Sigmoid colon (tissue), 7 donors: Measurements from ENCODE around the gene U2SURP. TPM values are rescaled to one million over a fixed set of nuclear protein-coding genes. Genes with fewer than 3 reads are reported as not detected.
"Not testable (repeated sequence)": the region's sequence is repeated elsewhere in the genome, so short reads cannot be mapped to it uniquely, and the experiment has no call there.

Source experiments
- DNase-seq: peaks from one replicate; pipeline ENCODE4 v3.0.0-alpha.2; 2019
- H3K27ac ChIP-seq, 4 donors: fragments of 200-600 bp; sonication (generic); one replicate each; pipeline ENCODE4 v1.5.1; 2016 to 2019; ENCODE audit warnings: mild to moderate bottlenecking in 1 of 4
- H3K27me3 ChIP-seq, 3 donors: fragments of 200-600 bp; sonication (generic); one replicate each; pipeline ENCODE4 v1.5.1; 2019; ENCODE audit warnings: mild to moderate bottlenecking in 1 of 3
- H3K36me3 ChIP-seq, 4 donors: fragments of 200-600 bp; sonication (generic); one replicate each; pipeline ENCODE4 v1.5.1; 2016 to 2019
- H3K4me1 ChIP-seq, 4 donors: fragments of 200-600 bp; sonication (generic); one replicate each; pipeline ENCODE4 v1.5.1; 2017 to 2019
- H3K4me3 ChIP-seq, 4 donors: fragments of 200-600 bp; sonication (generic); one replicate each; pipeline ENCODE4 v1.5.1; 2017 to 2019; ENCODE audit warnings: mild to moderate bottlenecking in 2 of 4, moderate library complexity in 1 of 4
- H3K9me3 ChIP-seq, 4 donors: fragments of 200-600 bp in 3 of 4; sonication (generic) in 3 of 4; one replicate each; pipeline versions ENCODE4 v1.5.1 to v1.6.1; 2013 to 2019
- EP300 ChIP-seq, 4 donors: sonication (generic); formaldehyde crosslinking; IDR thresholded peaks; one replicate each; pipeline ENCODE4 v1.6.1; 2017; ENCODE audit warnings: antibody characterized with exemption in 4 of 4
- POLR2A ChIP-seq, 2 donors: fragments of 450-650 bp; IDR thresholded peaks; one replicate each; pipeline ENCODE4 v1.6.1; 2016; ENCODE audit warnings: antibody characterized with exemption in 2 of 2, mild to moderate bottlenecking in 2 of 2, moderate library complexity in 2 of 2
- POLR2AphosphoS5 ChIP-seq, 4 donors: sonication (generic); formaldehyde crosslinking; IDR thresholded peaks; one replicate each; pipeline ENCODE4 v1.6.1; 2017; ENCODE audit warnings: antibody characterized with exemption in 4 of 4
- WGBS, 2 donors: extraction: QIAGEN DNeasy Blood & Tissue Kit; methylation state at CpG; one replicate each; pipeline ENCODE4 v1.1.7; 2013; 5-methylcytosine and 5-hydroxymethylcytosine counted together
- intact Hi-C: fragments of 100-400 bp; cut with DNase I; formaldehyde crosslinking; loops from one replicate; pipeline ENCODE4 v1.15.1; 2023
- polyA plus RNA-seq, 3 donors: library from polyadenylated mRNA; stranded (reverse); fragments of 200-250 nt; gene quantifications; one replicate each; pipeline ENCODE4 v1.2.3, GENCODE V29; 2013
- total RNA-seq, 4 donors: library from RNA; depleted of rRNA; stranded (reverse); fragments of >200 nt; gene quantifications; one replicate each; pipeline ENCODE4 v1.1.0, GENCODE V29; 2016
- TF ChIP-seq, protein P1 (sequence below), 4 experiments: fragments of 450-650 bp in 3 of 4; fragments of 200-600 bp in 1 of 4; IDR thresholded peaks; one replicate each; pipeline ENCODE4 v1.5.1; 2016 to 2019; ENCODE audit warnings: antibody characterized with exemption in 4 of 4, mild to moderate bottlenecking in 3 of 4, moderate library complexity in 2 of 4
- donor health status: healthy with polysubstance abuse.
- donor health status: Bipolar disorder and iron deficiency.
- donor health status: healthy.

Gene U2SURP
- total and polyA plus RNA-seq, 7 donors, result 11.4 to 79.8 (median 66.8) TPM

GRCh38 chr3:143067201-143067600 is 65.8 kb downstream of the U2SURP start:
- intact Hi-C loops, result loop anchor here (10.0 kb wide), 1 partner anchor 608 kb away; no protein-coding TSS in a partner anchor
- Histone ChIP-seq H3K4me3 (no peak overlapping the region), H3K36me3 (no peaks in the 10 kb centered on the region), H3K9me3 (no peaks in the 10 kb centered on the region), H3K27ac (no peak overlapping the region), H3K4me1 (peaks cover 0 to 15% (median 9%) of the 10 kb centered on the region in 4 donors), H3K27me3 (no peaks in the 10 kb centered on the region)
- no peak for DNase-seq
- WGBS, 2 donors, result 84 to 86% methylated on average over 3 of the region's 3 CpGs
- TF ChIP-seq EP300 (IDR thresholded peaks at IDR 0.05), result no peak
- no peak for TF ChIP-seq POLR2AphosphoS5 (IDR thresholded peaks at IDR 0.05)
- TF ChIP-seq POLR2A (IDR thresholded peaks at IDR 0.05), result no peak
- TF ChIP-seq, protein P1, sequence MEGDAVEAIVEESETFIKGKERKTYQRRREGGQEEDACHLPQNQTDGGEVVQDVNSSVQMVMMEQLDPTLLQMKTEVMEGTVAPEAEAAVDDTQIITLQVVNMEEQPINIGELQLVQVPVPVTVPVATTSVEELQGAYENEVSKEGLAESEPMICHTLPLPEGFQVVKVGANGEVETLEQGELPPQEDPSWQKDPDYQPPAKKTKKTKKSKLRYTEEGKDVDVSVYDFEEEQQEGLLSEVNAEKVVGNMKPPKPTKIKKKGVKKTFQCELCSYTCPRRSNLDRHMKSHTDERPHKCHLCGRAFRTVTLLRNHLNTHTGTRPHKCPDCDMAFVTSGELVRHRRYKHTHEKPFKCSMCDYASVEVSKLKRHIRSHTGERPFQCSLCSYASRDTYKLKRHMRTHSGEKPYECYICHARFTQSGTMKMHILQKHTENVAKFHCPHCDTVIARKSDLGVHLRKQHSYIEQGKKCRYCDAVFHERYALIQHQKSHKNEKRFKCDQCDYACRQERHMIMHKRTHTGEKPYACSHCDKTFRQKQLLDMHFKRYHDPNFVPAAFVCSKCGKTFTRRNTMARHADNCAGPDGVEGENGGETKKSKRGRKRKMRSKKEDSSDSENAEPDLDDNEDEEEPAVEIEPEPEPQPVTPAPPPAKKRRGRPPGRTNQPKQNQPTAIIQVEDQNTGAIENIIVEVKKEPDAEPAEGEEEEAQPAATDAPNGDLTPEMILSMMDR (IDR thresholded peaks at IDR 0.05), result no peak

DNA sequence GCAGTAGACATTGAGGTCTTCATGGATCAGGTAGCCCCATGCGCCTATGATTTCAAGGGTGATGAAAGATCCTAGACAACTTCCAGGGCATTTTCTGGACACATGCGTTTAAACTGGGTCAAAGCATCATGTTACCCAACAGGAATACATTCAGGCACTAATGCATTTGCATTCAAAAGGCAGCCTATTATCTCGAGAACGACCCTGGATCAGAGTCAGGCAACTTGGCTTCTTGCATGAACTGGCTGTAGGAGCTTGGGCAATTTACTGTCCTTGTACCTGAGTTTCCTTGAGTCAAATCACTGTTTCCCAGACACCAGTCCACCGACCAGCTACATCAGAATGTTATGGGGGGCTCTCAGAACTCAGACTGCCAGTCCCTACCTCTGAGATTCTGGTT is 66.7 kb downstream of the U2SURP start:
- Histone ChIP-seq H3K9me3 (no peaks in the 10 kb centered on the region), H3K4me1 (peaks cover 0 to 15% (median 9%) of the 10 kb centered on the region in 4 donors), H3K4me3 (no peak overlapping the region), H3K27ac (no peak overlapping the region), H3K36me3 (no peaks in the 10 kb centered on the region), H3K27me3 (no peaks in the 10 kb centered on the region)
- DNase-seq, result no peak
- intact Hi-C loops, result loop anchor here (10.0 kb wide), 1 partner anchor 607 kb away; no protein-coding TSS in a partner anchor
- 88% methylated on average over 5 of the region's 5 CpGs for WGBS, 2 donors
- no peak for TF ChIP-seq POLR2AphosphoS5 (IDR thresholded peaks at IDR 0.05)
- TF ChIP-seq, protein P1 (IDR thresholded peaks at IDR 0.05), result no peak
- no peak for TF ChIP-seq EP300 (IDR thresholded peaks at IDR 0.05)
- no peak for TF ChIP-seq POLR2A (IDR thresholded peaks at IDR 0.05)

DNA sequence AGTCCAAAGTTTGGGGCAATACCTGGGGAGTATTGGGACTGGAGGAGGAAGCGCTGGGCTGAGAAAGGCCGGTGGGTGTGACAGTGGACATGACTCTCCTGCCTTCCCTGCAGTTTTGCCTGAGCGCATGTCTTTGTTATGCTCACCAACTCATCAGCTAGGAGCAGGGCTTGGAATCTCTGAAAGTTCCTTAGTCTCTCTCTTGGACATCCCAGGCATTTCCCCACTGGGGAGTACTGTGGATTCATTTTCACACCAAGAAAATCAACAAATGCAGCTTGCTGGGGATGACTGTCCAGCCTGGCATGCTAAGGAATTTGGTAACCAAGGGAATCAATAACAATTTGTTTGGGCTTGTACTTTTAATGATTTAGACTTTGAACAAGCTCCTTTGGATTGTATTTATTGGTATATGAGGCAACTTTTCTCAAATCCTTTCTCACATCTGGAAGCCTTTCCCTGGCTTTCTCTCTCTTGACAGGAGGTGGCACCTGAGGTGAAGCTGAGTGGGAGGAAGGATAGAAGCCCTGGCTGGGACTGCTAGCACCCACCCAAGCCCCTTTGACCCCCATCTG is 69.7 kb downstream of the U2SURP start:
- Histone ChIP-seq H3K9me3 (no peaks in the 10 kb centered on the region), H3K4me3 (no peak overlapping the region), H3K27me3 (no peaks in the 10 kb centered on the region), H3K27ac (no peak overlapping the region), H3K36me3 (no peaks in the 10 kb centered on the region), H3K4me1 (peaks cover 0 to 15% (median 9%) of the 10 kb centered on the region in 4 donors)
- intact Hi-C loops, result no loop called here
- DNase-seq, result no peak
- 65 to 77% methylated on average over 3 of the region's 3 CpGs for whole genome bisulfite sequencing, 2 donors
- TF ChIP-seq EP300 (IDR thresholded peaks at IDR 0.05) (no peak), POLR2AphosphoS5 (IDR thresholded peaks at IDR 0.05) (no peak), POLR2A (IDR thresholded peaks at IDR 0.05) (no peak)
- TF ChIP-seq, protein P1 (IDR thresholded peaks at IDR 0.05), result no peak

GRCh38 chr3:143071776-143072175 is 70.4 kb downstream of the U2SURP start:
- Histone ChIP-seq H3K27me3 (no peaks in the 10 kb centered on the region), H3K9me3 (no peaks in the 10 kb centered on the region), H3K4me3 (no peak overlapping the region), H3K27ac (no peak overlapping the region), H3K36me3 (no peaks in the 10 kb centered on the region), H3K4me1 (peaks cover 0 to 8% (median 5%) of the 10 kb centered on the region in 4 donors)
- intact Hi-C loops, result no loop called here
- DNase-seq, result no peak
- TF ChIP-seq POLR2AphosphoS5 (IDR thresholded peaks at IDR 0.05) (no peak), POLR2A (IDR thresholded peaks at IDR 0.05) (no peak), EP300 (IDR thresholded peaks at IDR 0.05) (no peak)
- TF ChIP-seq, protein P1 (IDR thresholded peaks at IDR 0.05), result no peak
- whole genome bisulfite sequencing, 2 donors, result 90 to 93% methylated on average over 6 of the region's 6 CpGs

DNA sequence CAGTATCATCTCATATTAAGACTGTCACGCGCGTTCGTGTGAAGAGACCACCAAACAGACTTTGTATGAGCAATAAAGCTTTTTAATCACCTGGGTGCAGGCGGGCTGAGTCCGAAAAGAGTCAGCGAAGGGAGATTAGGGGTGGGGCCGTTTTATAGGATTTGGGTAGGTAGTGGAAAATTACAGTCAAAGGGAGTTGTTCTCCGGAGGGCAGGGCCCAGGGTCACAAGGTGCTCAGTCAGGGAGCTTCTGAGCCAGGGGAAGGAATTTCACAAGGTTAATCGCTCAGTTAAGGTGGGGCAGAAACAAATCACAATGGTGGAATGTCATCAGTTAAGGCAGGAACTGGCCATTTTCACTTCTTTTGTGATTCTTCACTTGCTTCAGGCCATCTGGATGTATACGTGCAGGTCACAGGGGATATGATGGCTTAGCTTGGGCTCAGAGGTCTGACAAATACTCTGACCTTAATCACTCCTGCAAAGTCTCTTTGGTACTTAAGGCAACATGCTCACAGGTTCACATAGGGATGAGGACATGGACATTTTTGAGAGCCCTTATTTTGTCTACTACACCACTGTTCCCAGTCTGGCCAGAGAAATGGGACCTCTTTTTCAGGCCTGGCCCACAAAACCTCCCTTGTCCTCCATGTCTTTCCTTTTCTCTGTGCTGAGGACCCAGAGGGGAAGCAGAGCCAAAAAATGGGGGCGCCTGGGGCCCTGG is 71.1 kb downstream of the U2SURP start:
- WGBS, 2 donors, result 41 to 77% methylated on average over 12 of the region's 12 CpGs
- DNase-seq, H3K27me3 ChIP-seq: not testable (repeated sequence)

DNA sequence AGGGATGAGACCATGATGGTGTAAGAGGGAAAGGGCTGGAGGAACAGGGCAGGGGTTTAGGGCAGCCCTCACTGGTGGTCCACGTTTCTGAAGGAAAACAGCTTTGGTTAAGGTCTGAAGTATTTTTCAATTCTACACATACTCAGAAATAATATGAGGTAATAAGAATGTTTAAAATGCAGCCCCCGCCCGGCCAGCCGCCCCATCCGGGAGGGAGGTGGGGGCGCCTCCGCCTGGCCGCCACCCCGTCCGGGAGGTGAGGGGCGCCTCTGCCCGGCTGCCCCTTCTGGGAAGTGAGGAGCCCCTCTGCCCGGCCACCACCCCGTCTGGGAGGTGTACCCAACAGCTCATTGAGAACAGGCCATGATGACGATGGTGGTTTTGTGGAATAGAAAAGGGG is 72.2 kb downstream of the U2SURP start:
- 90 to 95% methylated on average over 14 of the region's 15 CpGs for WGBS, 2 donors
- H3K4me1 ChIP-seq, H3K36me3 ChIP-seq, DNase-seq, H3K27ac ChIP-seq, H3K4me3 ChIP-seq, intact Hi-C loops, H3K9me3 ChIP-seq, H3K27me3 ChIP-seq: not testable (repeated sequence)

More for the DNA sequence above, 71.1 kb downstream of the U2SURP start:
- intact Hi-C loops, H3K27ac ChIP-seq, H3K4me3 ChIP-seq, H3K9me3 ChIP-seq, H3K36me3 ChIP-seq, H3K4me1 ChIP-seq: not testable (repeated sequence)

- intact Hi-C loops, H3K9me3 ChIP-seq, H3K36me3 ChIP-seq, H3K4me3 ChIP-seq, H3K4me1 ChIP-seq, H3K27ac ChIP-seq, DNase-seq, H3K27me3 ChIP-seq: not testable (repeated sequence)
- WGBS, 2 donors, result 88 to 91% methylated on average over 5 of the region's 5 CpGs
Observed at GRCh38 chr3:143073983-143074382, 72.6 kb downstream of the U2SURP start.
